ENCODE data around the gene SCN2B.

GRCh38 chr11:118161786-118162185 lies 14.7 kb downstream of the SCN2B start:
- TF ChIP-seq CTCF (conservative IDR thresholded peaks at IDR 0.05 in 1 of 2, IDR thresholded peaks at IDR 0.05 in 1 of 2; ENCODE audit: low read depth in 1 of 2, low read length in 2 of 2) (no peak), EZH2 (IDR thresholded peaks at IDR 0.05; ENCODE audit: low read length, missing control alignments) (no peak)

All from fibroblast of lung (primary cell).